Choroid plexus epithelial cell (primary cell): ENCODE results near the gene WSB2.

ENCODE experiments used
- DNase-seq: peaks from one replicate; pipeline ENCODE4 v3.0.0-alpha.2; 2010; ENCODE audit warnings: low read depth
- H3K4me3 ChIP-seq: 2 replicates; pipeline ENCODE4 v1.5.1; 2011; ENCODE audit warnings: low read depth, mild to moderate bottlenecking, control low read depth, low read length, moderate library complexity
- CTCF ChIP-seq: conservative IDR thresholded peaks from 2 replicates; pipeline ENCODE4 v1.5.1; 2011; ENCODE audit warnings: low read depth, mild to moderate bottlenecking, control low read depth, inconsistent platforms, low read length, moderate library complexity

WSB2 gene

GRCh38 chr12:118034429-118035189, 26.4 kb downstream of the WSB2 start:
- peak; percentile 68 for DNase-seq
- no peak overlapping the region for H3K4me3 ChIP-seq
- peak; percentile 55 for TF ChIP-seq CTCF

- no peak for TF ChIP-seq CTCF
- H3K4me3 ChIP-seq: no peak overlapping the region
- no peak for DNase-seq
These were observed 27.1 kb downstream of the WSB2 start for GRCh38 chr12:118033902-118034301.

- no peak for DNase-seq
These were observed 27.7 kb downstream of the WSB2 start for GRCh38 chr12:118033323-118033722.

GRCh38 chr12:118032188-118032587, 28.8 kb downstream of the WSB2 start:
- no peak overlapping the region for H3K4me3 ChIP-seq
- no peak for DNase-seq
- no peak for TF ChIP-seq CTCF

More at GRCh38 chr12:118033323-118033722, 27.7 kb downstream of the WSB2 start:
- H3K4me3 ChIP-seq: no peak overlapping the region
- TF ChIP-seq CTCF: no peak

GRCh38 chr12:118029166-118029565, 31.8 kb downstream of the WSB2 start:
- TF ChIP-seq CTCF: no peak
- no peak overlapping the region for H3K4me3 ChIP-seq
- DNase-seq: no peak

- no peak for TF ChIP-seq CTCF
- no peak overlapping the region for H3K4me3 ChIP-seq
- DNase-seq: no peak
These were observed 35.8 kb downstream of the WSB2 start for GRCh38 chr12:118025168-118025567.

- TF ChIP-seq CTCF: no peak
- DNase-seq: no peak
- H3K4me3 ChIP-seq: no peak overlapping the region
These were observed 37.6 kb downstream of the WSB2 start for GRCh38 chr12:118023301-118023860.
